ENCODE data around the gene CATSPER2. TPM values are rescaled to one million over a fixed set of nuclear protein-coding genes. Genes with fewer than 3 reads are reported as not detected.
A peak's percentile ranks its signal among the peaks of the same experiment; 100 is the strongest.
"Not testable (repeated sequence)": the region's sequence is repeated elsewhere in the genome, so short reads cannot be mapped to it uniquely, and the experiment has no call there.

CATSPER2 gene
- total and polyA plus RNA-seq, 9 of the 15 experiments (the other 6 are each of a cell fraction or from before 2014, with no cell fraction given) = 0.59 to 11.5 (median 3.7) TPM

DNA sequence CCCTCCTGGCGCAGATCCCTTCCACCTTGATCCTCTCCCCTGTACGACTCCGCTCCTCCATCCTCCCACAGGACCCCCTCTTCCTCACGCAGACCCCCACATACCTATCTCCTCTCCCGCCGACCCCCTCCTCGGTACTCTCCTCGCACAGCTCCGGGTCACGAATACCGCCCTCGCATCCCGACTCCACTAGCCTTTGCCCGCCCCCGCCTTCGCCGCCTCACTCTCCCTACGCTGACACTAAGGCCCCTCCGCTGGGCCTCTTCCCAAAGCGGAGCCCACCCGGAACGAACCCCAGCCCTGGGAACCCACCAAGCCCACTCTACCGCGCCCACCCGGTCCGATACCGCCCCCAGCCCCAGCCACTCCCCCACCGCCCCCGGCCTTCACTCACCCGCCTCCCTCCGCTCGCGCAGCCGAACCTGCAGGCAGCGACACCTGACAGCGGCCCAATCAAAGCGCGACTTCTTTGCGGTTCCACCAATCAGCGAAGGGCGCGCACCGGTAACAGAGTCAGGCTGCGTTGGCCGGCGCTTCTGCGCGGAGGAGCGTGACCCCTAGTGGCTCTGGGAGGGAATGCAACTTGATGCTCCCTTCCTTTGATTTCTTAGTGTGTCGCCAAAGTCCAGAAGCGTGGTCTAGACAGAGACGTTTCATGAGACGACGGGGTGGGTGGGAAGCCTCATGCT, 58.7 kb downstream of the CATSPER2 start, which contains the start of gene PPIP5K1:
Gene PPIP5K1 (minus strand): TSS at position 431 of the 689 bp plus-strand sequence. CDS start 5,704 bp downstream, outside the sequence.
- POLR2A ChIA-PET; BruUV-seq (replicated peaks); H3K4me1 ChIP-seq (replicated peaks in 1 of 2; ENCODE audit: control insufficient read depth in 2 of 2, insufficient read depth in 2 of 2, low read length in 2 of 2); H3K27me3 ChIP-seq (ENCODE audit: control insufficient read depth in 2 of 2, insufficient read depth in 2 of 2, low read length in 2 of 2); H2AFZ ChIP-seq (ENCODE audit: low read depth, low read length); H3K9me3 ChIP-seq (replicated peaks; ENCODE audit: control insufficient read depth, insufficient read depth, low read depth, low read length); H3K79me2 ChIP-seq (ENCODE audit: control insufficient read depth, insufficient read depth, low read length); H3K27ac ChIP-seq (ENCODE audit: extremely low read depth, low read depth, low read length); H3K4me3 ChIP-seq; intact Hi-C loops (cut with micrococcal nuclease); H4K20me1 ChIP-seq (replicated peaks; ENCODE audit: control insufficient read depth, insufficient read depth, low read length); H3K9me1 ChIP-seq (ENCODE audit: control insufficient read depth, insufficient read depth, low read length); CTCF ChIA-PET (ENCODE audit: low intra/inter-chr PET ratio); H3K4me2 ChIP-seq (ENCODE audit: insufficient read depth, low read length); H3K9ac ChIP-seq (ENCODE audit: insufficient read depth in 1 of 2, low read depth in 2 of 2, low read length in 2 of 2); H3K36me3 ChIP-seq (ENCODE audit: control insufficient read depth, insufficient read depth, low read length); DNase-seq (ENCODE audit: extremely low read depth in 1 of 4, low spot score in 3 of 4): not testable (repeated sequence)
- in situ Hi-C loops (cut with MboI) = loop anchor here (25.0 kb wide), 1 partner anchor 153 kb away; no protein-coding TSS in a partner anchor
- FAIRE-seq (peak; percentile 99), ATAC-seq (peak; percentile 96)
- no CpG with 5 or more reads among the region's 54 CpGs for WGBS (ENCODE audit: insufficient coverage, low coverage, missing lambda C conversion rate)

Small RNA genes lying within 50 kb of the gene (small RNA-seq; reads per million reads assigned to genes)
- gene PDIA3P2 (not detected), gene RNU6-554P (not detected), gene RNU6-610P (not detected)

Other genes starting within 250 kb of the CATSPER2 start
Only the 7 nearest of the 13 such genes appear.
- 9.4 and 11.8 TPM in 2 replicates for gene MAP1A, start 131.2 kb downstream of the CATSPER2 start, total RNA-seq (2014; rRNA removed)
- gene MAP1A, start 131.2 kb downstream of the CATSPER2 start, total RNA-seq (2014; rRNA removed; fragmentation: Illumina TruSeq; extraction: Trizol) = 6.9 and 7.3 TPM in 2 replicates
- 7.6 and 9.0 TPM in 2 replicates for gene MAP1A, start 131.2 kb downstream of the CATSPER2 start, total RNA-seq (2015; rRNA removed; fragmentation: Illumina TruSeq; extraction: Trizol)
- 18.6 and 20.3 TPM in 2 replicates for gene MAP1A, start 131.2 kb downstream of the CATSPER2 start, total RNA-seq (2021)
- 4.3 and 7.0 TPM in 2 replicates for gene MAP1A, start 131.2 kb downstream of the CATSPER2 start, polyA plus RNA-seq (2011; rRNA removed)
- gene MAP1A, start 131.2 kb downstream of the CATSPER2 start, polyA plus RNA-seq (2014; fragmentation: Illumina TruSeq; extraction: Trizol) = 12.5 and 13.4 TPM in 2 replicates
- 1 to 10 TPM; 2.0 to 5.6 TPM for gene MAP1A, start 131.2 kb downstream of the CATSPER2 start, polyA plus RNA-seq (2014; fragmentation: Nextera tagmentation; extraction: Ambion mirVana)
- gene MAP1A, start 131.2 kb downstream of the CATSPER2 start, polyA plus RNA-seq (2014; rRNA removed) = 4.4 and 4.7 TPM in 2 replicates
- 15.6 and 20.2 TPM in 2 replicates for gene PPIP5K1, start 58.6 kb downstream of the CATSPER2 start, total RNA-seq (2014; rRNA removed)
- gene PPIP5K1, start 58.6 kb downstream of the CATSPER2 start, total RNA-seq (2014; rRNA removed; fragmentation: Illumina TruSeq; extraction: Trizol) = 31.2 and 34.0 TPM in 2 replicates
- gene PPIP5K1, start 58.6 kb downstream of the CATSPER2 start, total RNA-seq (2015; rRNA removed; fragmentation: Illumina TruSeq; extraction: Trizol) = 32.1 and 35.1 TPM in 2 replicates
- 48.4 and 52.2 TPM in 2 replicates for gene PPIP5K1, start 58.6 kb downstream of the CATSPER2 start, total RNA-seq (2021)
- gene PPIP5K1, start 58.6 kb downstream of the CATSPER2 start, polyA plus RNA-seq (2011; rRNA removed) = 54.5 and 74.6 TPM in 2 replicates
- 35.6 and 37.0 TPM in 2 replicates for gene PPIP5K1, start 58.6 kb downstream of the CATSPER2 start, polyA plus RNA-seq (2014; fragmentation: Illumina TruSeq; extraction: Trizol)
- 10 to 100 TPM in 1 of 2 experiments, 1 to 10 TPM in 1; 2.5 to 10.8 TPM for gene PPIP5K1, start 58.6 kb downstream of the CATSPER2 start, polyA plus RNA-seq (2014; fragmentation: Nextera tagmentation; extraction: Ambion mirVana)
- 40.6 and 56.4 TPM in 2 replicates for gene PPIP5K1, start 58.6 kb downstream of the CATSPER2 start, polyA plus RNA-seq (2014; rRNA removed)
- gene CKMT1B, start 54.8 kb downstream of the CATSPER2 start, total RNA-seq (2014; rRNA removed) = 4.3 and 4.8 TPM in 2 replicates
- 3.3 and 4.3 TPM in 2 replicates for gene CKMT1B, start 54.8 kb downstream of the CATSPER2 start, total RNA-seq (2014; rRNA removed; fragmentation: Illumina TruSeq; extraction: Trizol)
- 3.2 and 4.8 TPM in 2 replicates for gene CKMT1B, start 54.8 kb downstream of the CATSPER2 start, total RNA-seq (2015; rRNA removed; fragmentation: Illumina TruSeq; extraction: Trizol)
- gene CKMT1B, start 54.8 kb downstream of the CATSPER2 start, total RNA-seq (2021) = 5.5 and 8.7 TPM in 2 replicates
- gene CKMT1B, start 54.8 kb downstream of the CATSPER2 start, polyA plus RNA-seq (2011; rRNA removed) = 2.5 and 4.1 TPM in 2 replicates
- gene CKMT1B, start 54.8 kb downstream of the CATSPER2 start, polyA plus RNA-seq (2014; fragmentation: Illumina TruSeq; extraction: Trizol) = 10.6 and 17.0 TPM in 2 replicates
- gene CKMT1B, start 54.8 kb downstream of the CATSPER2 start, polyA plus RNA-seq (2014; fragmentation: Nextera tagmentation; extraction: Ambion mirVana) = 1 to 10 TPM; 5.0 to 10.0 TPM
- gene CKMT1B, start 54.8 kb downstream of the CATSPER2 start, polyA plus RNA-seq (2014; rRNA removed) = 6.0 and 7.3 TPM in 2 replicates
- gene STRC, start 30.0 kb downstream of the CATSPER2 start, total RNA-seq (2014; rRNA removed) = not detected in 2 replicates
- not detected in 2 replicates for gene STRC, start 30.0 kb downstream of the CATSPER2 start, total RNA-seq (2014; rRNA removed; fragmentation: Illumina TruSeq; extraction: Trizol)
- not detected in 2 replicates for gene STRC, start 30.0 kb downstream of the CATSPER2 start, total RNA-seq (2015; rRNA removed; fragmentation: Illumina TruSeq; extraction: Trizol)
- not detected in 2 replicates for gene STRC, start 30.0 kb downstream of the CATSPER2 start, total RNA-seq (2021)
- gene STRC, start 30.0 kb downstream of the CATSPER2 start, polyA plus RNA-seq (2011; rRNA removed) = 0.01 and 0.04 TPM in 2 replicates
- 0.08 TPM in 1 of 2 replicates, not detected in the other for gene STRC, start 30.0 kb downstream of the CATSPER2 start, polyA plus RNA-seq (2014; fragmentation: Illumina TruSeq; extraction: Trizol)
- gene STRC, start 30.0 kb downstream of the CATSPER2 start, polyA plus RNA-seq (2014; fragmentation: Nextera tagmentation; extraction: Ambion mirVana) = not detected
- 0.04 TPM in 1 of 2 replicates, not detected in the other for gene STRC, start 30.0 kb downstream of the CATSPER2 start, polyA plus RNA-seq (2014; rRNA removed)
- gene CKMT1A, start 45.0 kb upstream of the CATSPER2 start, total RNA-seq (2014; rRNA removed) = 4.9 and 8.4 TPM in 2 replicates
- gene CKMT1A, start 45.0 kb upstream of the CATSPER2 start, total RNA-seq (2014; rRNA removed; fragmentation: Illumina TruSeq; extraction: Trizol) = 2.6 and 4.6 TPM in 2 replicates
- gene CKMT1A, start 45.0 kb upstream of the CATSPER2 start, total RNA-seq (2015; rRNA removed; fragmentation: Illumina TruSeq; extraction: Trizol) = 3.0 and 3.6 TPM in 2 replicates
- 8.3 and 8.4 TPM in 2 replicates for gene CKMT1A, start 45.0 kb upstream of the CATSPER2 start, total RNA-seq (2021)
- 3.7 and 8.7 TPM in 2 replicates for gene CKMT1A, start 45.0 kb upstream of the CATSPER2 start, polyA plus RNA-seq (2011; rRNA removed)
- 7.8 and 10.7 TPM in 2 replicates for gene CKMT1A, start 45.0 kb upstream of the CATSPER2 start, polyA plus RNA-seq (2014; fragmentation: Illumina TruSeq; extraction: Trizol)
- 10 to 100 TPM in 1 of 2 experiments, 1 to 10 TPM in 1; 4.8 to 13.5 TPM for gene CKMT1A, start 45.0 kb upstream of the CATSPER2 start, polyA plus RNA-seq (2014; fragmentation: Nextera tagmentation; extraction: Ambion mirVana)
- gene CKMT1A, start 45.0 kb upstream of the CATSPER2 start, polyA plus RNA-seq (2014; rRNA removed) = 7.7 and 9.7 TPM in 2 replicates
- gene PDIA3, start 97.6 kb upstream of the CATSPER2 start, total RNA-seq (2014; rRNA removed) = 76.6 and 83.8 TPM in 2 replicates
- 226 and 263 TPM in 2 replicates for gene PDIA3, start 97.6 kb upstream of the CATSPER2 start, total RNA-seq (2014; rRNA removed; fragmentation: Illumina TruSeq; extraction: Trizol)
- 226 and 243 TPM in 2 replicates for gene PDIA3, start 97.6 kb upstream of the CATSPER2 start, total RNA-seq (2015; rRNA removed; fragmentation: Illumina TruSeq; extraction: Trizol)
- gene PDIA3, start 97.6 kb upstream of the CATSPER2 start, total RNA-seq (2021) = 292 and 308 TPM in 2 replicates
- 130 and 161 TPM in 2 replicates for gene PDIA3, start 97.6 kb upstream of the CATSPER2 start, polyA plus RNA-seq (2011; rRNA removed)
- 291 and 386 TPM in 2 replicates for gene PDIA3, start 97.6 kb upstream of the CATSPER2 start, polyA plus RNA-seq (2014; fragmentation: Illumina TruSeq; extraction: Trizol)
- 10 to 100 TPM; 13.5 to 40.8 TPM for gene PDIA3, start 97.6 kb upstream of the CATSPER2 start, polyA plus RNA-seq (2014; fragmentation: Nextera tagmentation; extraction: Ambion mirVana)
- 137 and 149 TPM in 2 replicates for gene PDIA3, start 97.6 kb upstream of the CATSPER2 start, polyA plus RNA-seq (2014; rRNA removed)
- gene ELL3, start 128.1 kb upstream of the CATSPER2 start, total RNA-seq (2014; rRNA removed) = 2.9 and 5.2 TPM in 2 replicates
- 1.9 and 2.6 TPM in 2 replicates for gene ELL3, start 128.1 kb upstream of the CATSPER2 start, total RNA-seq (2014; rRNA removed; fragmentation: Illumina TruSeq; extraction: Trizol)
- gene ELL3, start 128.1 kb upstream of the CATSPER2 start, total RNA-seq (2015; rRNA removed; fragmentation: Illumina TruSeq; extraction: Trizol) = 1.5 TPM in 2 replicates
- gene ELL3, start 128.1 kb upstream of the CATSPER2 start, total RNA-seq (2021) = 0.80 and 1.9 TPM in 2 replicates
- gene ELL3, start 128.1 kb upstream of the CATSPER2 start, polyA plus RNA-seq (2011; rRNA removed) = 0.96 and 2.6 TPM in 2 replicates
- 1.8 and 2.6 TPM in 2 replicates for gene ELL3, start 128.1 kb upstream of the CATSPER2 start, polyA plus RNA-seq (2014; fragmentation: Illumina TruSeq; extraction: Trizol)
- 1 to 10 TPM; 2.9 to 3.6 TPM for gene ELL3, start 128.1 kb upstream of the CATSPER2 start, polyA plus RNA-seq (2014; fragmentation: Nextera tagmentation; extraction: Ambion mirVana)
- gene ELL3, start 128.1 kb upstream of the CATSPER2 start, polyA plus RNA-seq (2014; rRNA removed) = 3.0 and 3.9 TPM in 2 replicates

Data from K562 (cell line).